Liver (tissue), 9 donors: Measurements from ENCODE around the gene IRAK1. TPM values are rescaled to one million over a fixed set of nuclear protein-coding genes. Genes with fewer than 3 reads are reported as not detected.
A peak's percentile ranks its signal among the peaks of the same experiment; 100 is the strongest.

ENCODE experiments used
- DNase-seq: peaks from one replicate; pipeline ENCODE4 v3.0.0-alpha.2; 2017; ENCODE audit warnings: low spot score
- H3K27ac ChIP-seq, 2 donors: one replicate each; pipeline ENCODE4 v1.7.0; 2013; ENCODE audit warnings: inconsistent platforms in 2 of 2, low read length in 2 of 2, control low read depth in 1 of 2, low read depth in 1 of 2, mild to moderate bottlenecking in 1 of 2
- H3K27me3 ChIP-seq, 4 donors: one replicate each; pipeline versions ENCODE4 v1.6.1 to v1.7.0; 2013; ENCODE audit warnings: low read length in 3 of 4, inconsistent platforms in 1 of 4, mild to moderate bottlenecking in 1 of 4, moderate library complexity in 1 of 4; ENCODE audit not compliant: control insufficient read depth in 4 of 4, insufficient read depth in 4 of 4
- H3K36me3 ChIP-seq, 4 donors: one replicate each; pipeline versions ENCODE4 v1.6.1 to v1.7.0; 2013; ENCODE audit warnings: low read length in 3 of 4, mild to moderate bottlenecking in 3 of 4, low read depth in 1 of 4, moderate library complexity in 1 of 4; ENCODE audit not compliant: control insufficient read depth in 4 of 4, insufficient read depth in 3 of 4
- H3K4me1 ChIP-seq, 4 donors: one replicate each; pipeline versions ENCODE4 v1.6.1 to v1.7.0; 2013; ENCODE audit warnings: low read length in 3 of 4, mild to moderate bottlenecking in 3 of 4, moderate library complexity in 1 of 4; ENCODE audit not compliant: control insufficient read depth in 4 of 4, insufficient read depth in 4 of 4
- H3K4me3 ChIP-seq, 3 donors: one replicate each; pipeline versions ENCODE4 v1.6.1 to v1.7.0; 2013; ENCODE audit warnings: low read length in 3 of 3, control low read depth in 1 of 3, low read depth in 1 of 3, mild to moderate bottlenecking in 1 of 3
- H3K9ac ChIP-seq, 2 donors: one replicate each; pipeline ENCODE4 v1.7.0; 2013; ENCODE audit warnings: low read length in 2 of 2, mild to moderate bottlenecking in 2 of 2, moderate library complexity in 2 of 2, control low read depth in 1 of 2, low read depth in 1 of 2
- H3K9me3 ChIP-seq, 4 donors: one replicate each; pipeline versions ENCODE4 v1.6.1 to v1.7.0; 2013; ENCODE audit warnings: low read length in 3 of 4; ENCODE audit not compliant: control insufficient read depth in 4 of 4
- EGR1 ChIP-seq, 2 donors: IDR thresholded peaks; 2 replicates each; pipeline ENCODE4 v1.6.1; 2016 to 2018; ENCODE audit warnings: antibody characterized with exemption in 2 of 2, low read depth in 2 of 2
- FOXA1 ChIP-seq: IDR thresholded peaks from 2 replicates; pipeline ENCODE4 v1.6.1; 2016; ENCODE audit warnings: antibody characterized with exemption
- FOXA2 ChIP-seq: IDR thresholded peaks from 2 replicates; pipeline ENCODE4 v1.6.1; 2016; ENCODE audit warnings: antibody characterized with exemption
- HNF4A ChIP-seq, 2 donors: conservative IDR thresholded peaks; 2 replicates each; pipeline ENCODE4 v1.6.1; 2016; ENCODE audit warnings: antibody characterized with exemption in 2 of 2, mild to moderate bottlenecking in 2 of 2
- HNF4G ChIP-seq: IDR thresholded peaks from 2 replicates; pipeline ENCODE4 v1.6.1; 2016; ENCODE audit warnings: antibody characterized with exemption
- JUND ChIP-seq, 2 donors: IDR thresholded peaks; 2 replicates each; pipeline ENCODE4 v1.6.1; 2016; ENCODE audit warnings: antibody characterized with exemption in 2 of 2
- RAD21 ChIP-seq, 2 donors: IDR thresholded peaks; 2 replicates each; pipeline ENCODE4 v1.6.1; 2016; ENCODE audit warnings: antibody characterized with exemption in 2 of 2, mild to moderate bottlenecking in 2 of 2
- TAF1 ChIP-seq: conservative IDR thresholded peaks from 2 replicates; pipeline ENCODE4 v1.6.1; 2016; ENCODE audit warnings: antibody characterized with exemption, mild to moderate bottlenecking
- YY1 ChIP-seq: IDR thresholded peaks from 2 replicates; pipeline ENCODE4 v1.6.1; 2016; ENCODE audit warnings: antibody characterized with exemption, mild to moderate bottlenecking
- WGBS: extraction: QIAGEN DNeasy Blood & Tissue Kit; methylation state at CpG from one replicate; pipeline ENCODE4 v1.1.7; 2013; 5-methylcytosine and 5-hydroxymethylcytosine counted together
- polyA plus RNA-seq, 2 donors: library from polyadenylated mRNA; stranded (reverse) in 1 of 2; unstranded in 1 of 2; fragments of 200-250 nt in 1 of 2; fragments of >200 nt in 1 of 2; fragmentation: Nextera tagmentation in 1 of 2; extraction: Ambion mirVana in 1 of 2; gene quantifications; one replicate each; pipeline versions ENCODE4 v1.2.1 to v1.2.3, GENCODE V29; 2013 to 2015
- total RNA-seq, 2 donors: library from RNA; depleted of rRNA; stranded (reverse); fragments of >200 nt; gene quantifications; one replicate each; pipeline ENCODE4 v1.2.3, GENCODE V29; 2014
- TF ChIP-seq, protein P1 (sequence below): IDR thresholded peaks from 2 replicates; pipeline ENCODE4 v1.6.1; 2016; ENCODE audit warnings: antibody characterized with exemption
- TF ChIP-seq, protein P2 (sequence below): IDR thresholded peaks from 2 replicates; pipeline ENCODE4 v1.6.1; 2016; ENCODE audit warnings: antibody characterized with exemption
- TF ChIP-seq, protein P3 (sequence below): IDR thresholded peaks from 2 replicates; pipeline ENCODE4 v1.6.1; 2016; ENCODE audit warnings: antibody characterized with exemption
- TF ChIP-seq, protein P4 (sequence below): fragments of 150-350 bp; IDR thresholded peaks from 2 replicates; pipeline ENCODE4 v1.5.1; 2017; ENCODE audit warnings: improper control_type of control experiment, low read depth, low read length; ENCODE audit not compliant: missing input control
- TF ChIP-seq, protein P5 (sequence below): IDR thresholded peaks from 2 replicates; pipeline ENCODE4 v1.6.1; 2016; ENCODE audit warnings: antibody characterized with exemption, mild to moderate bottlenecking
- donor health status: healthy.
- donor health status: healthy.
- donor health status: healthy.
- donor health status: healthy.
- donor health status: healthy.

IRAK1 gene
- total and polyA plus RNA-seq, 4 donors = 17.6 to 55.8 (median 27.4) TPM

DNA sequence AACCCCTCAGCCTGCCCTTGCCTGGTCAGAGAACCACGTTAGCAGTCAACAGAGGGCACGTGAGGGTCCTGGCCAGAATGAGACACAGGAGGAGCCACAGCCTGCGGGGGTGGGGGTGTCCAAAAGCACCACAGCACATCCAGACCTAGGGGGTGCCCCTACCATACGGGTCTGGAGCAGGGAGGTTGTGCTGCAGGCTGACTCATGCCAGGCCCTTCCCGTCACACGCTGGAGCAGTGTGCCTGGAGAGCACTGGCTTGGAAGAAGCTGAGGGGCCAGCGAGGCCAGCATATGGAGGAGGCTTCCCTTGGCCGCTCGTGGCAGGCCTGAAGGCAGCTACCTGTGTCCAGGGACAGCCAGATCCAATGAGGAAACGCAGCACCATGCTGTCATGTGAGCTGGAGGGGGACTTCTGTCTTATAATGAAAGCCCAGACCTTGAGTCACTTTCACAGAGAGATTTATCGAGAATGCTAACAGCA is 1.5 kb upstream of the IRAK1 start:
- no peaks in the 10 kb centered on the region for H3K27me3 ChIP-seq
- DNase-seq = no peak
- TF ChIP-seq FOXA1 (no peak), YY1 (no peak)
- TF ChIP-seq, protein P1, sequence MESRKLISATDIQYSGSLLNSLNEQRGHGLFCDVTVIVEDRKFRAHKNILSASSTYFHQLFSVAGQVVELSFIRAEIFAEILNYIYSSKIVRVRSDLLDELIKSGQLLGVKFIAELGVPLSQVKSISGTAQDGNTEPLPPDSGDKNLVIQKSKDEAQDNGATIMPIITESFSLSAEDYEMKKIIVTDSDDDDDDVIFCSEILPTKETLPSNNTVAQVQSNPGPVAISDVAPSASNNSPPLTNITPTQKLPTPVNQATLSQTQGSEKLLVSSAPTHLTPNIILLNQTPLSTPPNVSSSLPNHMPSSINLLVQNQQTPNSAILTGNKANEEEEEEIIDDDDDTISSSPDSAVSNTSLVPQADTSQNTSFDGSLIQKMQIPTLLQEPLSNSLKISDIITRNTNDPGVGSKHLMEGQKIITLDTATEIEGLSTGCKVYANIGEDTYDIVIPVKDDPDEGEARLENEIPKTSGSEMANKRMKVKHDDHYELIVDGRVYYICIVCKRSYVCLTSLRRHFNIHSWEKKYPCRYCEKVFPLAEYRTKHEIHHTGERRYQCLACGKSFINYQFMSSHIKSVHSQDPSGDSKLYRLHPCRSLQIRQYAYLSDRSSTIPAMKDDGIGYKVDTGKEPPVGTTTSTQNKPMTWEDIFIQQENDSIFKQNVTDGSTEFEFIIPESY = no peak
- TF ChIP-seq, protein P2, sequence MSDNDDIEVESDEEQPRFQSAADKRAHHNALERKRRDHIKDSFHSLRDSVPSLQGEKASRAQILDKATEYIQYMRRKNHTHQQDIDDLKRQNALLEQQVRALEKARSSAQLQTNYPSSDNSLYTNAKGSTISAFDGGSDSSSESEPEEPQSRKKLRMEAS = no peak
- TF ChIP-seq, protein P3, sequence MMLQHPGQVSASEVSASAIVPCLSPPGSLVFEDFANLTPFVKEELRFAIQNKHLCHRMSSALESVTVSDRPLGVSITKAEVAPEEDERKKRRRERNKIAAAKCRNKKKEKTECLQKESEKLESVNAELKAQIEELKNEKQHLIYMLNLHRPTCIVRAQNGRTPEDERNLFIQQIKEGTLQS = no peak
- 81% methylated on average over 11 of the region's 11 CpGs for WGBS
- H3K4me1 ChIP-seq = peaks cover 2 to 24% (median 12%) of the 10 kb centered on the region in 4 donors
- H3K4me3 ChIP-seq = no peak overlapping the region
- H3K27ac ChIP-seq = peak overlapping the region in 1 of 2 donors; percentile 86
- peaks cover 0 to 7% (median 4%) of the 10 kb centered on the region in 4 donors for H3K36me3 ChIP-seq
- no peaks in the 10 kb centered on the region for H3K9me3 ChIP-seq
- no peak overlapping the region for H3K9ac ChIP-seq

DNA sequence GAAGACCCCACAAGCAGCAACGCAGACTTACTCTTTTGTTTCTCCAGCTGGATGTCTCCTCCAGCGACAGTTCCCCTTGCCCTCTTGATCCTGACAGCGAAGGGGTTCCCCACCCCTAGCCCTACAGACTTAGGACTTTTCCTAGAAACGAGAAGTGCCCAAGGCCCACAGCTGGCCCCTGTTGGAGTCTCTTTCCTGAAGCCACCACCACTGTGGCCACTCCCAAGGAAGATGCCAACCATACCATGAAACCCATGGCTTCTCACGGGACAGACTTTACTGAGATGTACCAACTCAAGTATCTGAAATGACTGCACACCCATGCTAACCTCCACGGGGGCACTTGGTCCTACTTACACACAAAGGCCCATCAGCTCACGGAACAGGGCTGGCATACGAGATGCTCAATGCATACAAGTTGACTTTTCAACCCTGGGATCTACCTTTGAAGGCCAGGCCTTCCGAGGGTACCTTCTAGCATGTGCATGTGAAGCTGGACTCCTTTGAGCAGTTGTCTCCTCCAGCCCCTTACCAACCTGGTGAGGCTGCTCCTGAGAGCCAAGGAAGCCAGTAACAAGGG is 924 bp upstream of the IRAK1 start:
- Histone ChIP-seq H3K36me3 (peaks cover 0 to 9% (median 4%) of the 10 kb centered on the region in 4 donors), H3K27ac (peak overlapping the region; percentile 79 to 86), H3K4me1 (peaks cover 2 to 24% (median 12%) of the 10 kb centered on the region in 4 donors), H3K9me3 (no peaks in the 10 kb centered on the region), H3K27me3 (no peaks in the 10 kb centered on the region), H3K9ac (no peak overlapping the region), H3K4me3 (peak overlapping the region in 2 of 3 donors; percentile 68 to 82)
- WGBS = 64% methylated on average over 9 of the region's 9 CpGs
- no peak for DNase-seq
- TF ChIP-seq EGR1 (IDR thresholded peaks at IDR 0.05; ENCODE audit: low read depth in 2 of 2) (no peak), HNF4G (no peak), HNF4A (conservative IDR thresholded peaks at IDR 0.05) (no peak), FOXA1 (no peak), TAF1 (no peak), YY1 (no peak), JUND (IDR thresholded peaks at IDR 0.05) (no peak), FOXA2 (no peak), RAD21 (IDR thresholded peaks at IDR 0.05) (no peak)
- TF ChIP-seq, protein P2 = no peak
- TF ChIP-seq, protein P4, sequence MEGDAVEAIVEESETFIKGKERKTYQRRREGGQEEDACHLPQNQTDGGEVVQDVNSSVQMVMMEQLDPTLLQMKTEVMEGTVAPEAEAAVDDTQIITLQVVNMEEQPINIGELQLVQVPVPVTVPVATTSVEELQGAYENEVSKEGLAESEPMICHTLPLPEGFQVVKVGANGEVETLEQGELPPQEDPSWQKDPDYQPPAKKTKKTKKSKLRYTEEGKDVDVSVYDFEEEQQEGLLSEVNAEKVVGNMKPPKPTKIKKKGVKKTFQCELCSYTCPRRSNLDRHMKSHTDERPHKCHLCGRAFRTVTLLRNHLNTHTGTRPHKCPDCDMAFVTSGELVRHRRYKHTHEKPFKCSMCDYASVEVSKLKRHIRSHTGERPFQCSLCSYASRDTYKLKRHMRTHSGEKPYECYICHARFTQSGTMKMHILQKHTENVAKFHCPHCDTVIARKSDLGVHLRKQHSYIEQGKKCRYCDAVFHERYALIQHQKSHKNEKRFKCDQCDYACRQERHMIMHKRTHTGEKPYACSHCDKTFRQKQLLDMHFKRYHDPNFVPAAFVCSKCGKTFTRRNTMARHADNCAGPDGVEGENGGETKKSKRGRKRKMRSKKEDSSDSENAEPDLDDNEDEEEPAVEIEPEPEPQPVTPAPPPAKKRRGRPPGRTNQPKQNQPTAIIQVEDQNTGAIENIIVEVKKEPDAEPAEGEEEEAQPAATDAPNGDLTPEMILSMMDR = no peak
- TF ChIP-seq, protein P1 = no peak
- TF ChIP-seq, protein P5, sequence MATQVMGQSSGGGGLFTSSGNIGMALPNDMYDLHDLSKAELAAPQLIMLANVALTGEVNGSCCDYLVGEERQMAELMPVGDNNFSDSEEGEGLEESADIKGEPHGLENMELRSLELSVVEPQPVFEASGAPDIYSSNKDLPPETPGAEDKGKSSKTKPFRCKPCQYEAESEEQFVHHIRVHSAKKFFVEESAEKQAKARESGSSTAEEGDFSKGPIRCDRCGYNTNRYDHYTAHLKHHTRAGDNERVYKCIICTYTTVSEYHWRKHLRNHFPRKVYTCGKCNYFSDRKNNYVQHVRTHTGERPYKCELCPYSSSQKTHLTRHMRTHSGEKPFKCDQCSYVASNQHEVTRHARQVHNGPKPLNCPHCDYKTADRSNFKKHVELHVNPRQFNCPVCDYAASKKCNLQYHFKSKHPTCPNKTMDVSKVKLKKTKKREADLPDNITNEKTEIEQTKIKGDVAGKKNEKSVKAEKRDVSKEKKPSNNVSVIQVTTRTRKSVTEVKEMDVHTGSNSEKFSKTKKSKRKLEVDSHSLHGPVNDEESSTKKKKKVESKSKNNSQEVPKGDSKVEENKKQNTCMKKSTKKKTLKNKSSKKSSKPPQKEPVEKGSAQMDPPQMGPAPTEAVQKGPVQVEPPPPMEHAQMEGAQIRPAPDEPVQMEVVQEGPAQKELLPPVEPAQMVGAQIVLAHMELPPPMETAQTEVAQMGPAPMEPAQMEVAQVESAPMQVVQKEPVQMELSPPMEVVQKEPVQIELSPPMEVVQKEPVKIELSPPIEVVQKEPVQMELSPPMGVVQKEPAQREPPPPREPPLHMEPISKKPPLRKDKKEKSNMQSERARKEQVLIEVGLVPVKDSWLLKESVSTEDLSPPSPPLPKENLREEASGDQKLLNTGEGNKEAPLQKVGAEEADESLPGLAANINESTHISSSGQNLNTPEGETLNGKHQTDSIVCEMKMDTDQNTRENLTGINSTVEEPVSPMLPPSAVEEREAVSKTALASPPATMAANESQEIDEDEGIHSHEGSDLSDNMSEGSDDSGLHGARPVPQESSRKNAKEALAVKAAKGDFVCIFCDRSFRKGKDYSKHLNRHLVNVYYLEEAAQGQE = no peak
